HG02852 (cell line): Measurements from ENCODE around the gene RNASE2.
"Not testable (repeated sequence)": the region's sequence is repeated elsewhere in the genome, so short reads cannot be mapped to it uniquely, and the experiment has no call there.

Experiments
- ATAC-seq: cut with Tn5 transposase; IDR thresholded peaks from one replicate; pipeline ENCODE4 v1.9.1; 2021; ENCODE audit warnings: mild to moderate bottlenecking, moderate library complexity; ENCODE audit not compliant: unreplicated experiment

RNASE2 gene

GRCh38 chr14:20980906-20981305 is 25.6 kb downstream of the RNASE2 start:
- no peak for ATAC-seq

DNA sequence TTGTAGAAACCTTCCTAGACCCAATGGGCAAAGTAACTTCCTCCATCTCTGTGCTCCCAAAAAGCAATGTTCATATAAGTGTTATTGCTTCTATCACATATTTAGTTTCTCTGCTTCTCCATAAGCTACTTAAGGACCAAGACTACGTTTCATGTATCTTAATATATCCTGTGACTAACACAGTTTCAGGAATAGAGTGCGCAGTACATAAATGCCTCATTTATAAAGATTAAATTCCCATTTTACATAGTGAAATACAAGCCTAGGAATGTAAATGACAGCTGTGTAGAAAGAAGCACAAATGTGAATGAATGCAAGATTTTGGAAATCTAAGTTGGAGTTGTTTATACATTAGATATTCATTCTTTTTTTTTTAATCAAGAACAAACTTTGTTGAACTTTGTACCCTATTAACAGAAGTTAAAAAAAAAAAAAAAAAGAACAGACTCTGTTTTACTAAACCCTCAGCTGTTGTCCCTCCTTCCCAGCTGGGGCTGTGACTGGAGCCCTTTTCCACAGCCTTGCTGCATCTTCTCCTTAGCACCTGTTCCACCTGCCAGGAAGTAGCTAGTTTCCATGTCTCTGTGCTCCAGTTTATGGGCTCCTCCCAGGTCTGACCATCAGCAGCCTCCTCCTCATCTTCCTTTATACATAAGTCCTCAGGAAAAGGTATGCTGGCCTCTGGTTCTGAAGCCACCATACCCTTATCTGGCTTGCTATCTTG is 27.5 kb downstream of the RNASE2 start:
- ATAC-seq = no peak

DNA sequence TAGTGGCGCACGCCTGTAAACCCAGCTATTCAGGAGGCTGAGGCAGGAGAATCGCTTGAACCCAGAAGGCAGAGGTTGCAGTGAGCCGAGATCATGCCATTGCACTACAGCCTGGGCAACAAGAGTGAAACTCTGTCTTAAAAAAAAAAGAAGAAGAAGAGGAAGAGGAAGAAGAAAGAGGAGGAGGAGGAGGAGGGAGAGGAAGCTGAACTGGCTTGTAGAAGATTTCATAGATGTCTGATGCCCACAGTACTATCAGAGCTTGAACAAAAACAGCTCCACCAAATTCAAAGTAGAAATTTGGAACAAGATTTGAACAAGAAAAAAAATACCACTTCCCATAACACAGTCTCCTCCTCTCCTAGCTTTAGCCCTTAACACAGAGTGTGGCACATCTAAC is 30.4 kb downstream of the RNASE2 start:
- ATAC-seq = not testable (repeated sequence)

DNA sequence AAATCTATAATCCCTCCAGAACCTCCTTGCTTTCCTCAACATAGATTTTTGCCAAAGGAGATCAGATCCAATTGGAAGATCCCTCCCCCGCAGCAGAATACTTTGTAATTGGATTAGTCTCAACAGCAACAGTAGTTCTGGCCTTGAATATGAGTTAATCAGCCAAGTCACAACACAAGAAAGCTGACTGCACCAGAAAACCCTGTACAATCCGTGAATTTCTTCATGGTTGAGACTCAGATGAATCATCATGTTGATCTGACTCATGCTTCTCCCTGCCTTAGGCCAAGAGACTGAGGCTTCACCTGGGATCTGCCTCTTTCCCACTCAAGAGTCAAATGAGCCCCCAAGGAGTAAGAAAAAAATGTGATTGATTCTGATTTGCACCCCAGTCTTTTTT is 31.5 kb downstream of the RNASE2 start:
- ATAC-seq = no peak

DNA sequence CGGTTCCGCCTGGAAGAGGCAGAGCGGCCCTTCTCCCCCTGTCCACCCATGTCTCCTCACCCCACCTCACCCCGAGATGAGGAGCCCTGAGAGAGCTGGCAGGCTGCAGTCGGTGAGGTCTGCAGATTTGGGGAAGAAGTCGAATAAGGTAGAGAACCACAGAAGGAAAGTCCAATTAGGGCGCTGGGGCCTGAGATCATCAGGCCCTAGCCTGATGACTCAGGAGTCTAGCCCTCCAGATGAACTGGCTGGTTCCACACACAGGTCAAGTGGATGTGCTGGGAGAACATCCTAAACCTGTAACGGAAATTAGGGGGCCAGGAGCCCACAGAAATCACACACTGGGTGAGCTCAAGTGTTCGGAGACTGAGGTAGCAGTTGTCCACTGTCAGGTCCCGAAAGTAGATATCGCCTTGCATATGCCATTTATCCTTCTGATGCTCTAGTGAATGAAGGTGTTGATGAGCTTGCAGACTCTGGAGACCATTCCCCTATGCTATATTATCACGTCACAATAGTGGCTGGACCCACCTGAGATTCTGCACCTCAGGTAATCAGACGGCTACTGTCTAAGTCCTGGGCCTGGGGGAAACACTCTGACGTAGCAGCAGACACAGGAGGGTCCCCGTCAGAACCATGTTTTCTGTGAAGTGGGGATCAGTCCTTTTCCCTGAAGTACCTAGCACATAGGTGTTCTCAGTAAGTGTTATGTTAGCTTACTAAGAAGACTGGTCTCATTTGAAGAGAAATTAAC is 33.6 kb downstream of the RNASE2 start:
- no peak for ATAC-seq

GRCh38 chr14:20989471-20989786 is 34.1 kb downstream of the RNASE2 start:
- ATAC-seq = no peak

GRCh38 chr14:20989787-20990600 is 34.7 kb downstream of the RNASE2 start, which contains the start of gene METTL17:
Gene METTL17, plus strand, starts transcription at chr14:20989980. Its CDS starts 23 bp downstream, at chr14:20990003.
- peak; percentile 97 for ATAC-seq

DNA sequence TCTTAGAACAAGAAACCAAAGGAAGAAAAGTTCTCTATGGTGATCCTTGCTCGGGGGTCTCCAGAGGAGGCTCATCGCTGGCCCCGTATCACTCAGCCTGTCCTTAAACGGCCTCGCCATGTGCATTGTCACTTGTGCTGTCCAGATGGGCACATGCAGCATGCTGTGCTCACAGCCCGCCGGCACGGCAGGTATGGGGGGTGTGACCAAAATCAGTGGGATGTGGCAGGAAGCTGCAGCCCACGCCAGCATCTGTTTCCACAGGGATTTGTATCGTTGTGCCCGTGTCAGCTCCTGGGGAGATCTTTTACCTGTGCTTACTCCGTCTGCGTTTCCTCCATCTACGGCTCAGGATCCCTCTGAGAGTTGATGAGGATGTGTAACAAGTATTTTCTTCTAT is 41.2 kb downstream of the RNASE2 start:
- ATAC-seq = no peak

DNA sequence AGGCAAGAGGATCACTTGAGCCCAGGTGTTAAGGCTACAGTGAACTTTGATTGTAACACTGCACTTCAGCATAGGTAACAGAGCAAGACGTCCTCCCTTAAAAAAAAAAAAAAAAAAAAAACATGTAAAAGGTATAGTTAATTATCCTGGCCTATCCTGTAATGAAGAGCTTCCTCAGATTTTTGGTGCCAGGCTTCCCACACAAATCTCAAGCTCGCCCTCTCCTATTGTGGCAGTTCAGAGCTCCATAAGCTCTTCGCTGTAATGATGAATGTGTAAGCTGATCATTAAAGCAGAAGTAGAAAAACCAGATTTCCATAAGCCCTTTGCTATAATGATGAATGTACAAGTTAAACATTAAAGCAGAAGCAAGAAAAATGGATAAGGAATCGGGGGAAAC is 41.8 kb downstream of the RNASE2 start:
- ATAC-seq = no peak

GRCh38 chr14:20997564-20997963 is 42.3 kb downstream of the RNASE2 start:
- ATAC-seq = no peak

- no peak for ATAC-seq
These were observed 42.9 kb downstream of the RNASE2 start for GRCh38 chr14:20998139-20998538.

- ATAC-seq = no peak
These were observed 43.5 kb downstream of the RNASE2 start, which contains the start of gene SLC39A2 for GRCh38 chr14:20998674-20999366. Gene SLC39A2, plus strand, starts transcription at chr14:20999293. Its CDS starts 154 bp downstream, at chr14:20999447.

DNA sequence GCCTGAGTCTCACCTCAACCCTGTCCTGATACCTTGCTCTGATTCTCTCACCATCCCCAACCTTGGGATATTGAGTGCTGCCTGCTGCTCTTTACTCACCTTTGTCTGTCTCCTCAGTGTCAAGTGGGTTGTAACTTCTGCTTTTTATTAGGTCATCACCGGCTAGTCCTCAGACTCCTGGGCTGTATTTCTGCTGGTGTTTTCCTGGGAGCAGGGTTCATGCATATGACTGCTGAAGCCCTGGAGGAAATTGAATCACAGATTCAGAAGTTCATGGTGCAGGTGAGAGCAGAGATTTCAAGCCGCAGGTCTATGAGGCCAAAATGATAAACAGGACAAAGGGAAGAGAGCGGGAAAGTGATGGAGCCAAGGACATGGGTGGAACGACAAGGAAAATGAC is 44.3 kb downstream of the RNASE2 start:
- no peak for ATAC-seq

DNA sequence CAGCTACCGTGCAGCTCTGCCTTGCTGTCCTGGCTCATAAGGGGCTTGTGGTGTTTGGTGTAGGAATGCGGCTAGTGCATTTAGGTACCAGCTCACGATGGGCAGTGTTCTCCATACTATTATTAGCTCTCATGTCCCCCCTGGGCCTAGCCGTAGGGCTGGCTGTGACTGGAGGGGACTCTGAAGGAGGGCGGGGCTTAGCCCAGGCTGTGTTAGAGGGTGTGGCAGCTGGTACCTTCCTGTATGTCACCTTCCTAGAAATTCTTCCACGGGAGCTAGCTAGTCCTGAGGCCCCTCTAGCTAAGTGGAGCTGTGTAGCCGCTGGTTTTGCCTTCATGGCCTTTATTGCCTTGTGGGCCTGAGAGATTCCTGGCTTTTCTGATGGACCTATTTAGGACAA is 45.9 kb downstream of the RNASE2 start:
- no peak for ATAC-seq

DNA sequence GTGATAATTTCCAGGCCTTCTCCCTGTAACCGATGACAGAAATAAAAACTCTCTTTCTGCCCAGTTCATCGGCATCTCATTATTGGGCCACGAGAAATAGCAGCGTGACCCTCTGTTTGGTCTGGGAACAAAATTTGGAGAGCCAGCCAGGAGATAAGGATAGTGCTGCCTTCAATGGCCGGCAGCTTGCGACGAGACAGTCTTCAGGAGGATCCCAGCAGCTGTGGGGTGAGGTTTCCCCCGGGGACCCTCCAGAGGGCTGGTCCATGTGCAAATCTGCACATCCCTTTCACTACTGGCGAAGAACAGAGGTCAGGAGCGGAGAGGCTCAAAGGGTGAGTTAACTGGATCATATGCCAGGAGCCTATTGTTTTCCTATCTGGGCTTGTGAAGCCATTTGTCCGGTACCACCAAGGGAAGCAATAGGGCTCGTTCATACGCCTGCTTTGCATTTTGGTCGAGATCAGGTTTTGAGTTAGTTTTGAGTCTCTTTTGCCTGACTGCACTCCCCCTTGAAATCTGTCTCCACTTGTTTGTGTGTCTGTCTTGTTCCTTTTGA is 48.6 kb downstream of the RNASE2 start:
- ATAC-seq = no peak
